GM18517 (cell line): ENCODE measurements around the gene GPX1.
"Not testable (repeated sequence)": the region's sequence is repeated elsewhere in the genome, so short reads cannot be mapped to it uniquely, and the experiment has no call there.

Experiments used
- ATAC-seq: cut with Tn5 transposase; IDR thresholded peaks from one replicate; pipeline ENCODE4 v1.9.1; 2021; ENCODE audit warnings: mild to moderate bottlenecking, moderate library complexity; ENCODE audit not compliant: unreplicated experiment

Gene GPX1

GRCh38 chr3:49358884-49359225 lies 702 bp upstream of the GPX1 start:
- no peak for ATAC-seq

GRCh38 chr3:49357443-49358216 lies 523 bp downstream of the GPX1 start:
- ATAC-seq, result peak; percentile 28

GRCh38 chr3:49357095-49357442 lies 1.1 kb downstream of the GPX1 start:
- ATAC-seq, result not testable (repeated sequence)

DNA sequence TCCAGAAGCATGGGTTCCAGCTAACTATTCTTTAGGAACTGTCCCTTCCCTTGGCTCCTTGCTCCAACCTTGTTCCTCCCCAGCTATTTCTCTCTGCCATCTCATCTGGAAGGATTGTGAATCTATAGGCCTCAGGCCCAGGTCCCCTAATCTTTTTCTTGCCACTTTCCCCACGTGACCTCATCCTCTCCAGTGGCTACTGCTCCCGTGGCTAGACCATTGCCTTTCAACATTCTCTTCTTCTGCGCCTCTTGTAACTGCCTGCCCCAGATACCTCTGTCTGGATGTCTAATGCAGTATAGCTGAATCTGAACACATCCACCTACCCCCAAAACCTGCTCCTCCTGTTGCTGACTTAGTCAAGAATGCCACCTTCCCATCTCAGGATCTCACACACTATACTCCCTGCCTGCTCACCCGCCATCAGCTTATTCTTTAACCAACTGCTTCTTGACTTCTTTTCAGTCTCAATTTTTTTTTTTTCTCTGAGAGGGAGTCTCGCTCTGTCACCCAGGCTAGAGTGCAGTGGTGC lies 5.2 kb downstream of the GPX1 start:
- no peak for ATAC-seq

DNA sequence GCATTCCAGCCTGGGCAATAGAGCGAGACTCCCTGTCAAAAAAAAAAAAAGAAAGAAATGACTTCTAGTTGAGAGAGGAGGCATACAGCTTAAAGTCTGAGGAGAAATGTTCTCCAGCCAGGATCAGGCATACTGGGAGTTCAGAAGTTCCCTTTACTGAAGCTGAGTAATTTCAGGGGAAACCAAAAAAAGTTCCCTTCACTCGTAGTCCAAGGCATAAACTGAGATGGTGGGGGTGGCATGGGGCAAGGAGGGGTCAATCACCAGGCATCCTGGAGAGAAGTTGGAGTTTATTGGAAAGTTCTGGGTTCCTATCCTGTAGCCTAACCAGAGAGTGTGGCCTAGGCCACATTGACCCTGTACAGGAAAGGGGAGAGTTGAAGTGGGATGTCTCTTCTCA lies 5.9 kb downstream of the GPX1 start:
- ATAC-seq, result no peak

DNA sequence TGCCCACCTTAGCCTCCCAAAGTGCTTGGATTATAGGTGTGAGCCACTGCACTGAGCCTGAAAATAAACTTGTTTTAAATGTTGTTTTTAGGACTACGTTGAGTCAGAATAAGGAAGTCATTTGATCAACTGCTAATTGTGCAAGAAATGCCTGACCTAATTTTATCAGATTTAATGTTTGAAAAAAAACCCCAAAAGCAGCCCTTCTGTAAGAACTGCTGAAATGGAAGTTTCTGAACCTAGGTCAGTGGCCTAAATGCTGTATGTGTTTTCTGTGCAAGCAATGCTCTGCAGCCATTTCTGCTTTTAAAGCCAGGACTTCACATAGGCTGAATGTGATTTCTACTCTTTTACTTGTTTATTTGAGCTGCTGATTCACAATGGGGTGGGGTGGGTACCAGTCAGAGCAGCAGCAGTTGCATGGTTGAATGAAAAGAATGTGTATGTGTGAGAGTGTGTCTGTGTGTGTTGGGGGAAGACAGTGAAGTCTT lies 6.6 kb downstream of the GPX1 start:
- no peak for ATAC-seq

DNA sequence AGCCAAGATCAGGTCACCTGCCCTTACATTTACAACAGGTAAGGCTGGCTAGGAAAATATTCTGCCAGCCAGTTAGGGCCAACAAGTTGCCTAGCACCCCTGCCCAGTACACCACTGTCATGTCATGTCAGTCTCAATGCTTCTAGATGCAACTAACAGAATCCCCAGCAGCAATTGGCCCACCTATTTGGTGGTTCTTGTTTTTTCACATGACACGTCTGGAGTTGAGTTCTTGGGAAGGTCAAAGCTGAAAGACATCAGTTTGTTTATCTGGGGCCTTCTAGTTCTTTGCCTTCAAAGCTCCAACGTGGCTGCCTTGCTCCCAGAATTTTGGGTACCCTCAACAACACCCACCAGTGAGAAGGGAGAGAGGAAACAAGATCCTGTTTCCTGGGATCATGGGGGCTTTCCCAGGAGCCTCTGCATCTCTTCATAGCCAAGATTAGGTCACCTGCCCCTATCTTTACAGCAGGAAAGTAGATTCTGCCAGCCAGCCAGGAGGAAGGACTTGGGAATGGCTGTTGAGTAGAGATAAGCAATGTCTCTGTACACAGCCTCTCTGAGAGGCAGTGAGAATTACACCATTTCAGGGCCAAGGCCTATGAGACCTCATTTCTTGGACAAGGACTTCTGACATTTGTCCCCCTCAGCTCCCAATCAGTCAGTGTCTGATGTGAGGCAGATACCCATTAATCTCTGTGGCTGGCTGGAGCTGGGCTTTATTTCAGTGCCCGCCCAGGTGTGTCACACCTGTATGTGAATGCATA lies 8.6 kb downstream of the GPX1 start:
- ATAC-seq, result no peak

DNA sequence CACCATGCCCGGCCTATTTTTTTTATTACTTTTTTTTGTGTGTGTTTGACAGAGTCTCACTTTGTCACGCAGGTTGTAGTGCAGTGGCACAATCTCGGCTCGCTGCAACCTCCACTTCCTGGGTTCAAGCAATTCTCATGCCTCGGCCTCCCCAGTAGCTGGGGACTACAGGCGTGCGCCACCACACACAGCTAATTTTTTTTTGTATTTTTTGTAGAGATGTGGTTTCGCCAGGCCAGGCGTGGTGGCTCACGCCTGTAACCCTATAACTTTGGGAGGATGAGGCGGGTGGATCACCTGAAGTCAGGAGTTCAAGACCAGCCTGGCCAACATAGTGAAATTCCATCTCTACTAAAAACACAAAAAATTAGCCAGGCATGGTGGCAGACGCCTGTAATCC lies 9.8 kb downstream of the GPX1 start:
- not testable (repeated sequence) for ATAC-seq

DNA sequence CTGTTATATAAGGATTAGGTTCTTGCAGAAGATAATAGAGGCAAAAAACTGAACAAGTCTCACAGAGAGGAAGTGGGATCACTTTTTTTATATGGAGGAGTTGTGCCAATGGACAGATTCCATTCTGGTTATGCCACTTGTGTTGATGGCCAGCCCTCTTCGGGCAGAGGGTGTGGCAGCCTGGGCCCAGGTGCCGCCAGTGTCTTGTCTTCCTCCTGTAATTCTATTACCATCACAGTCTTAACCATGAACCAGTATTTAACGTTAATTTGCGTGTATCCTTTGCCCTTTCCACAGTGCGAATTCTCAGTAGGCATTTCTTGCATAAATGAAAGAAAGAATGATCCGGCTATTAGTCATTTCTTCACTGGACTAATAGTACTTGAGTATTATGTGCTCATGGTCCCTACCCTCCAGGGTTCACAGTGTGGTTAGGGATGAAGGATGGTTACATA lies 11.3 kb downstream of the GPX1 start:
- ATAC-seq, result no peak

- ATAC-seq, result no peak
These were observed 15.0 kb downstream of the GPX1 start for GRCh38 chr3:49343163-49343562.

DNA sequence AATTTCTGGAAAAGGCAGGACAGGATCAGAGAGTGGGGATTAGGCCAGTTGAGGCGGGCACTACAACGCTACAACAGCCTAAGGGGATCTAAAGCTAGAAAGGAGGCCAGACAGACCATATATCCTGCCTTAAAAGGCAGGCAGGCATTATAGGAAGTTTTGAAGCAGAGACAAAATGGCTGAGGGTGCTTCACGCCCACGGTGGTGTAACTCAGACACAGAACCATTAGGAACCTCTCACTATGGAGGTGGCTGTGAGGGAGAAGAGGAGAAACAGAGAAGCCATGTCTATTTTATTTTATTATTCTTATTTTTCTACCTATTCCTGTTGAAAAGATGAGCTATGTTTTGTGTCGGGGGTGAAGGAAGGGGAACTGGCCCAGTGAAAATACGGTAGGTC lies 16.2 kb downstream of the GPX1 start:
- ATAC-seq, result no peak

DNA sequence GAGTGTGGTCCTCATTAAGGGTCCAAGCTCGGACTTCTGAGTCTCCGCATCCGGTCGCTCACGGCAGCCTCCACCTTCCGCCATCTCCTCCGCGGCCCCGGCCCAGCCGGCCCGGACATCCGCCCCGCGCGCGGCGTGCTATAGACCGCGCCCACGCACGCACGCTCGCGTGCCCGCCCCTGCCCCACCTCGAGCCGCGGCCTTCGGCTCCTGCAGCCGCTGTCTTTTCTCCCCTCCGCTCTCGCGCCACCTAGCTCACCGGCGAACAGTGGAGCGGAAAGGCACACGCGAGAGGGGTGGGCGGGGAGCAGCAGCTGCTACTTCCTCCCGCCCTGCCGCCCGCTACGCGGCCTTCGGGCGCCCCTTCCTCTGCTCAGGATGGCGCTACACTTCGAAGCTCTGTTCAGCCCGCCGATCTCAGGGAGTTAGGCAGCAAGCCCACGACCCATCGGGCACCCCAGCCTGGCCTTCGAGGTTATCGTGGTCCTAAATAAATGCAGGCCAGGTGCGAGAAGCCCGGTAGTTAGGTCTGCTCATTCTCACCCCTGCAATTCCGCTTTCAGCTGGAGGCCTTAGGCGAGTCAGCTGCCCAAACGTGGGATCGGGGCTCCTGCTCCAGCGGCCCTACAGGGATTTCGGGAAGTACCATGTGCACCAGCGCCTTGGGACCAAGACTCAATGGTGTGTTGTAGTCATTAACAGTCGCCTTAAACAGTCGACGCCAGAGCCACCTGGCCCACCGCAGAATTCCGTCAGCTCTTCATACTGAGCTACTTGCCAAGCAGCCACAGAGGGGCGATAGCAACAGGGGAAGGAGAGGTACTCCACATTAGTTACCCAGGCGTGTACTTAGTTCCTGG lies 18.0 kb downstream of the GPX1 start, which contains the start of gene USP4:
Gene USP4, minus strand, starts transcription at position 113 of the 860 bp plus-strand sequence. Its CDS starts 29 bp downstream, at position 84.
- ATAC-seq, result peak; percentile 72

- ATAC-seq, result no peak
These were observed 18.6 kb downstream of the GPX1 start for GRCh38 chr3:49339581-49339940.

- ATAC-seq, result no peak
These were observed 24.1 kb downstream of the GPX1 start for GRCh38 chr3:49333916-49334633.

GRCh38 chr3:49333091-49333490 lies 25.1 kb downstream of the GPX1 start:
- ATAC-seq, result no peak

GRCh38 chr3:49329186-49329585 lies 29.0 kb downstream of the GPX1 start:
- no peak for ATAC-seq

GRCh38 chr3:49328350-49328749 lies 29.8 kb downstream of the GPX1 start:
- not testable (repeated sequence) for ATAC-seq

DNA sequence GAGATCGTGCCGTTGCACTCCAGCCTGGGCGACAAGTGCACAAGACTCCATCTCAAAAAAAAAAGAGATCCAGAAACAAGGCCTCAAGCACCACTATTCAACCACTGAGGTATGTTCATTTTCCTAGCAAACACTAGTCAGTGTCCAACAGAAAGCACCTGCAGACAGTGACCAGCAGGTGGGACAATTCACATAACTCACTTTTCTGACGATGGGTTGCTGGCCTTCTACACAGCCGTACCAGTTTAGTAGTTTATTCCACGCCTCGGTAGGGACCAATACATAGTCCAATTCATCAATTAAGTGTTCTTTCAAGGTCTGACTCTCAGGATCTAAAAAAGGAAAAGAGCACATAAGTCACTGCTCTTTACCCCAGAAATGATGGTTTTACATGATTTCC lies 30.7 kb downstream of the GPX1 start:
- no peak for ATAC-seq

DNA sequence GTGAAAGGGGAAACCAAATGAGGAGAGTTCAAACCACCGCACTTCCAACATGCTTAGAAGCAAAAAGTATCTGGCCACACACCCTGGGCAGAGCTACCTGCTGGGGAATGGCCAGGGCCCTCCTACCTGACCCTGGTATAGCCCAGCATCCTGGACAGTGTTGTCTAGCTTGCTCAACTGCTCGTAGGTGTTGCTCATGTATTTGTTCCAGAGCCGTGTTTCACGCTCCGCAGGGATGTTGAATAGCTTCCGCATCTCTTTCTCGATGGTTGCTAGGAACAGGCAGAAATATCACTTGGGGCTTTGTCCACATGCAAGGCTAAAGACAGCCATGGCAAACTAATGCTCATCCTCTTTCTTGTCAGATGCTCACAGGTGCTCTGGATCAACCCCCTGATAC lies 33.4 kb downstream of the GPX1 start:
- no peak for ATAC-seq

- ATAC-seq, result no peak
These were observed 41.3 kb downstream of the GPX1 start for GRCh38 chr3:49316696-49317457.
